GM19467 (cell line): ENCODE results near the gene CNKSR2.

Experiments used
- ATAC-seq: cut with Tn5 transposase; IDR thresholded peaks from one replicate; pipeline ENCODE4 v1.9.1; 2021; ENCODE audit warnings: mild to moderate bottlenecking, moderate library complexity; ENCODE audit not compliant: unreplicated experiment

The CNKSR2 gene

DNA sequence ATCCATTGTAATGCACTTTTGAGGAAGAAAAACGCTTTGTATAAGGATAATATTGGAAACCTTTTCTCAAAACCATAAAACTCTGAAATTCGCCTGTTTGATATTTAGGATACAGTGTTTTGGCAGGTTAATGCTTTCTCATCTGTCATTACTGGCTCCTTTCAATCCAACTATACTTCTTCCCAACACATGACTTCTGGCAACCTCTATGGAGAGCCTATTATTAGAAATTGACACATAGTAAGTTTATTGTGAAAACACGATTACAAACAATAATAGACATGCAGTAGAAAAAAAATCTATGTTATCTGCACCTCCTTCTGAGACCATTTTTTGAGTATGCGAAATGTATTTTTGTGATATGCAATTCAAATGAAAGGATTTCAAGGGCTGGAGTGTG, 288.5 kb downstream of the CNKSR2 start:
- ATAC-seq: no peak

DNA sequence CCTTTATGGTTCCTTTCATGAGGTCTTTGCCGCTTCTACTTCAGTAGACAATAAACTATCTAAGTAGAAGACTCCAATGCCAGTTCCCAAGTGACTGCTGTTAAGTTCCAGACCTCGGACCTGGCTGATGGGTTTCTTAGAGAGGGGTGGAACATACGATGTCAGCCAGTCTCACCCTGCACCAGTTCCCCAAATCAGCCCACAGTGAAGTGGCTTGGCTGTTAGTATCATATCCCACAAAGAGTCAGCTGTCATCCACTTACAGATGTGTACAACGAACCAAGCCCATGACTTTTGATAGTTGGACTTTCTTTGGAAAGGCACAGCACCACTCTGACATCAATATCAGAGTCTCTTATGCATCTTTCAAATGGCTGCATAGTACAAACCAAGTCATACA, 292.0 kb downstream of the CNKSR2 start:
- ATAC-seq: no peak

DNA sequence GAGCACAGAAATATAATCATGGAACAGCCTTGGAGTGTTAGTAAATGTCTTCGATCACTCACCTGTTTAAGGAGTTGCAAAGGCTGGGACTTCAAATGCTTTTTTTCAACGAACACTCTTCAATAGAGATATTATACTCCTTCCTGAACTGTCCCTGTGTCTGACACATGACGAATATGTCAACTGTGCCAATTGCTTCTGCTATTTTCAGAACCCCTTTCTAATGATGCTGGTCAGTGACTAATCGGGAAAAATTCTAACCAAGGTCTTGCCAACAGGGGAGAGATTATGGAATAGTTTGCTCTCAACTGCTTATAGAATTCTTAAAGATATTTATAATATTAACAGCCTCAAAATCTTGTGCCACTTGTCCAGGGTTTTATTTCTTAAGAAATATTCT, 292.5 kb downstream of the CNKSR2 start:
- no peak for ATAC-seq

DNA sequence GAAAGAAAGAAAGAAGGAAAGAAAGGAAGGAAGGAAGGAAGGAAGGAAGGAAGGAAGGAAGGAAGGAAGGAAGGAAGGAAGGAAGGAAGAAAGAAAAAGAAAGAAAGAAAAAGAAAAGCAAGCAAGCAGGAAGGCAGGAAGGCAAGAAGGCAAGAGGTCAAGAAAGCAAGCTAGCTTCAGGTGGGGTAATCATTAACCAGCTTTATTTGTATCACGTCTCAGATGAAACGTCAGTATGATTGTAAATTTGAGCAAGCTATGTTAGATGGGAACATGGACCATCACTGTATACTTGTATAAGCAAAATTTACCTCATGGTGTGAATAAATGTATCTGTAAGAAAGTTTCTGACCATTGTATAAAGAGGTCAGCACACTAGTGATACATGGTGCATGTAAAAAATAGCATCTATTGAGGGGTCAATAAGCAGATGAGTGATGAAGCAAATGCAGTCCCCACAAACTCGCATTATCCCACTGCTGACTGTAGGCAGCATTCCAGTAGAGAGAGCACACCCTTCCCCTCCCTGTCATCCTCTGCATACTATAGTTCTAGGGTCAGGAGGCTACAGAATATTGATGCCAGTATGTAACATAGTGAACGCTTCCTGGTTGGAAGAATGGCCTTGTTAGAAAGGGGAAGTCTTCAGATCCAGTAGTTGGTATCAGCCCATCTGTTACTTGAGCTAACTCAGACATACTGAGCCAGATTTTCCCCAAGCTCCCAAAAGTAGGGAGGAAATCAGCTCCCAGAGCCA, 300.4 kb downstream of the CNKSR2 start:
- no peak for ATAC-seq

DNA sequence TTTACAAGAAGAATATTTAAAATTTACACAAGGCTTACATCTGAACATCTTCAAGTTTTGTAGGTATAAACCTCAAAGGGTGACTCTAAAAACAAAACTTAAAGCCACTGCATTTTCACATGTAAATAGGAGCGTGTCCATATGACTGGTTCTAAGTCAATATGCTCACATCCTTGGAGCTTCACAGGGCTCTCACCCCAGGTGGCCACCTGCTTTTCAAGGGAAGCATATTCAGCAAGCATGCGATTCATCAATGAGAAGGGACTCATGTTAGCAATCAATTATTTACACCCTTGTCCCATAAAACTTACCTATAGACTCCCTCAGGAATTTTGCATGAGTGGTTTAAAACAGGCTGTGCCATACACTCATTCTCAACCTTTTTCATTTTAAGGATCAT, 301.7 kb downstream of the CNKSR2 start:
- no peak for ATAC-seq

DNA sequence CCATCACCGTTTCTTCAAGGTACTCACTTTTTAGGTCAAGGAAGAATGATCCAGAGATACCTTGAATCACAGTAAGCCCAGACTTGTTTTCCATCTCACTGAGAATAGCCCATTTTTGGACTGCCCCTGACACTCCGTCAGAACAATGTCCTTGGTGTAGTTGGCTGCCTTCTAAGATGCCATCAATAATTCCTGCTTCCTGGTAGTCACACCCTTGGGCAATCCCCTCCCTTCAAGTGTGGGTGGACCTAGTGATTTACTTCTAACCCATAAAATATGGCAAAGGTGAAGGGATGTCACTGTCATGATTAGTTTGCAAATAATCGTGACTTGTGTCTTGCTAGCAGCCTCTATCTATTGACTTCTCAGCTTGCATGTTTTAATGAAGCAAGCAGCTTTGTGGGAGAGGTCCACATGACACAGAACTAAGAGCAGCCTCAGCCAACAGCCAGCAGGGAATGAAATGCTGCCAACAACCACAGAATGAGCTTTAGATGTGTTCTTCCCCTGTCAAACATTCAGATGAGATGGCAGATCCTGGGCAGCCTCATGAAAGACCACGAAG, 303.9 kb downstream of the CNKSR2 start:
- ATAC-seq: no peak

DNA sequence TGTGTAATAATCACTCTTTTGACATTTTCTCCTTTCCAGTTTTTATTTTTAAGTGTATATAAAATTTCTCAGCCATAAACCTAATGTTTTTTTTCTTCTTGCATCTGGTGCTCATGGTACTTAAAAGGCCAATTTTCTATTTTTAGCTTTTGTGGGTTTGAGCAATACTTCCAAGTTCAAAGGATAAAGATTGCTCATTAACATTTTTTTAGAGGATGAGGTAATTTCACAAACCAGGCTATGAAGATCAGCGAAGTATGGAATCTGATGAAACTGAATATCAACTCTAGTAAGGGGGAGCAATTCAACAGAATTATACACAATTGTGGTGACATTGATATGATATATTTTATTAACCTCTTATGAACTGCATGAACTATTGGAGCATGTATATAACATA, 309.7 kb downstream of the CNKSR2 start:
- ATAC-seq: no peak

DNA sequence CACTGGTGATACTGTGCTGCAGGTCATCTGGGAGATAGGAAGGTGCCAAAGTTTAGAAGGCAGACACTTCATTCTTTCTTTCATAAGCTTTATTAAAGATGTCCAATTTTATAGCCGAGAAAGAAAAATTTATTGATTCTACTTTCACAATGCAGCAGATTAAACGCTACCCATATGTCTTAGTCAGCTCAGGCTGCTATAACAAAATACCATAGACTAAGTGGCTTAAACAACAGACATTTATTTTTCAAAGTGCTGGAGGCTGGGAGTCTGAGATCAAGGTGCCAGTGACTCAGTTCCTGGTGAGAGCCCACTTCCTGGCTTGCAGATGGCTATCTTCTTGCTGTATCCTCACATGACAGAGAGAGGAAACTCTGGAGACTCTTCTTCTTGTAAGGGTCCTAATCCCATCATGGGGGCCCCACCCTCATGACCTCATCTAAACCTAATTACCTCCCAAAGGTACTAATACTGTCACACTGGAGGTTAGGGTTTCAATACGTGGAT, 317.3 kb downstream of the CNKSR2 start:
- ATAC-seq: no peak

DNA sequence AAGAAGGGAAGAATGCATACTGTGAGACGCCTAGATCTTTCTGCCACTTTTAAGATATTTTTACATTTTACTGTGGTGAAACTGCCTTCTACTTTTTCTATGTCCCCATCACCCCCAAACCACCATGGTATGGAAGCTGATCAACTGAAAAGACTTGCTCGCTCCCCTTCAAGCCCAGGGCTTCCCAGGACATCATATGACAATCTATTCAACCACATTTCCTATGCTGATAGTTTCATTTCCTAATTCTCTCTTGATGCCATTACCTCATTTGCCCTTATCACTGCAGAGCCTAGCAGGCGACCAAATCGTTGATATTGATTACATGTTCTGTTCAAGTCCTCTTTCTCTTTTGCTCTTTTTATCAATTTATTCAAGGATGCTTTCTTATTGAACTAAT, 324.1 kb downstream of the CNKSR2 start:
- no peak for ATAC-seq

DNA sequence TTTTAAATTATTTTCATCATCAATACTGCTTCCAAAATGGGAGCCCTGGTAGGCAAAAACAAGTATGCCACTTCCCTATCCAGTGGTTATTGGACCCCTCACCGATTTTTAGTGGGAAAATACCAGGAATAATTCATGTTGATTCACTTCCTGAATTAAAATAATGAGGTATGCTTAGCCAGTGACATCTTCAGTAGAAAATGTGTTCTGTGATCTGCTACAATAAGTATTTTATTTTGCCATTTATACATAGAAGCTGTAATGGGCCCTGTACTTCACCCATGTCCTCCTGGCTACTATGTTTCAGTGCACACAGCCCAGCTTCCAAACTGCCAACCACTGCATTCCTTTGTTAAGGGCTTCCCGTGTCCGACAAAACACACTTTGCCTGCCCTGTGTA, 324.9 kb downstream of the CNKSR2 start:
- no peak for ATAC-seq

DNA sequence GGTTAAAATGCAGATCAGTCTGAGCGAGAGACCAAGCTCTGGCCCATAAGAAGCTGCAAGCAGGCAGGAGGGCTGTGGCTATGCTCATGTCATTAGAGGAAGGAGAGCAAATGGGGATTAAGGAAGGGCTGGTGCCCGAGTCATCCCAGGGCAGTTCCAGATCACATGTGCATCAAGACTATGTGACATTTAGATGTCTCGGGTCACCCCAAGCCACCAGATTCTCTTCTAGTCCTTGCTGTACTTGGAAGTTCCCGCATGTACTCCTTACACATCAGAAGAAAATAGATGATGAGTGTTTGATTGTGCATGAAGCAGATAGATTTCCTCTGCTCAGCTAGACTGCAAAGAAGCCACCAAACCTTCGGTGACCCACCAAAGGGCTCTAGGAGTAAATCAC, 326.1 kb downstream of the CNKSR2 start:
- ATAC-seq: no peak

DNA sequence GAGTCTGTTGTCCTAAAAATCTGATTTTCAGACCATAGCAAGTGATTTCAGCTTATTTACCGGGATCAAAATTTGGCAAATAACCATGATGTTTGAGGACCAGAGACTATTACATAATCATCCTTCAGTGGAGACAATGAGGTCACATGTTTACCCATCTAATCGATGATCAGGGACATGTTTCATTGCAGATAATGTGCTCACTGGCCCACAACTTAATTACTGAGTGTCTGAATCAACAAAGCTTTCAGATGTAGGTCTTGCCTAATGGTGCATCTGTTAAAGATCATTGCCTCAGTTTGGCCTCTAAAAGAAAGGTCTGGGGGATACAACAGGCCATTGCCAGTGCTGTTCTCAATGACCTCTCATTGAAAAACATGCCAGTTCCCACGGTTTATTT, 326.7 kb downstream of the CNKSR2 start:
- ATAC-seq: no peak

DNA sequence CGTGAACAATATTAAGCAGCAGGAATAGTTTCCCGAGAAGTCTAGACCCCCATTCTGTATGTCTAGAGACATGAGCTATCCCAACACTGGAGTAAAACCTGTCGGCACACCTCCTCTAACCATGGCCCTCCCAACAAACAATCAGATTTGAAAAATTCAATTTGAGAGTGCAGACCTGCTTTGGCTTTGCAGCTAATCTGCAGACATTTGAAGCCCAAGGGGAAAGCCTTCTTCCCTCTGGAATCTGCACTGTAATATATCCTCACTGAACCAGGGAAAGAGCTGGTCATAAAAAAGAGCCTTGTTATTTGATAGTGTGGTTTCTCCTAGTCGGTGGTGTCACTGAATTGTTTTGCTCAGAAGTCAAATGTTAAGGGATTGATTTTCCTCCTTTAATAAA, 328.5 kb downstream of the CNKSR2 start:
- ATAC-seq: no peak
